ENCODE measurements around the gene AQP1.

The AQP1 gene

DNA sequence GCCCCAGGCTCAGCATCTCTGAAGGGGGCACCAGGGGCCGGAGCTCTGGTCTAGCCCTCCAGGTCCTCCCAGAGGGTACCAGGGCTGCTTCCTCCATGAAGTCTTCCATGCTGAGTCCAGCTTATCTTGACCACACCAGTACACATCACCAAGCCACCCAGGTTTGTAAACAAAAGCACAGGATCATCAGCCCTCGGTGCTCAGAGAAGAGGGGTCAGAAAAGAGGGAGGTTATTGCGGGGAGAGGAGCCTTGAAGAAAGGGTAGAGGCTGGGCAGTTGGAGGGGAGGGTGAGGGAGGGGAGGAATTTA is 23.9 kb downstream of the AQP1 start:
- Mint-ChIP-seq H3K27ac (no peak overlapping the region), H3K9me3 (no peaks in the 10 kb centered on the region), H3K36me3 (ENCODE audit: low read depth) (no peaks in the 10 kb centered on the region), H3K27me3 (ENCODE audit: low read depth) (peaks cover 24% of the 10 kb centered on the region), H3K4me1 (peaks cover 28% of the 10 kb centered on the region), H3K4me3 (no peak overlapping the region)
- TF ChIP-seq, protein P1, sequence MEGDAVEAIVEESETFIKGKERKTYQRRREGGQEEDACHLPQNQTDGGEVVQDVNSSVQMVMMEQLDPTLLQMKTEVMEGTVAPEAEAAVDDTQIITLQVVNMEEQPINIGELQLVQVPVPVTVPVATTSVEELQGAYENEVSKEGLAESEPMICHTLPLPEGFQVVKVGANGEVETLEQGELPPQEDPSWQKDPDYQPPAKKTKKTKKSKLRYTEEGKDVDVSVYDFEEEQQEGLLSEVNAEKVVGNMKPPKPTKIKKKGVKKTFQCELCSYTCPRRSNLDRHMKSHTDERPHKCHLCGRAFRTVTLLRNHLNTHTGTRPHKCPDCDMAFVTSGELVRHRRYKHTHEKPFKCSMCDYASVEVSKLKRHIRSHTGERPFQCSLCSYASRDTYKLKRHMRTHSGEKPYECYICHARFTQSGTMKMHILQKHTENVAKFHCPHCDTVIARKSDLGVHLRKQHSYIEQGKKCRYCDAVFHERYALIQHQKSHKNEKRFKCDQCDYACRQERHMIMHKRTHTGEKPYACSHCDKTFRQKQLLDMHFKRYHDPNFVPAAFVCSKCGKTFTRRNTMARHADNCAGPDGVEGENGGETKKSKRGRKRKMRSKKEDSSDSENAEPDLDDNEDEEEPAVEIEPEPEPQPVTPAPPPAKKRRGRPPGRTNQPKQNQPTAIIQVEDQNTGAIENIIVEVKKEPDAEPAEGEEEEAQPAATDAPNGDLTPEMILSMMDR (IDR thresholded peaks at IDR 0.05; ENCODE audit: unreplicated experiment in 3 of 3) = no peak

DNA sequence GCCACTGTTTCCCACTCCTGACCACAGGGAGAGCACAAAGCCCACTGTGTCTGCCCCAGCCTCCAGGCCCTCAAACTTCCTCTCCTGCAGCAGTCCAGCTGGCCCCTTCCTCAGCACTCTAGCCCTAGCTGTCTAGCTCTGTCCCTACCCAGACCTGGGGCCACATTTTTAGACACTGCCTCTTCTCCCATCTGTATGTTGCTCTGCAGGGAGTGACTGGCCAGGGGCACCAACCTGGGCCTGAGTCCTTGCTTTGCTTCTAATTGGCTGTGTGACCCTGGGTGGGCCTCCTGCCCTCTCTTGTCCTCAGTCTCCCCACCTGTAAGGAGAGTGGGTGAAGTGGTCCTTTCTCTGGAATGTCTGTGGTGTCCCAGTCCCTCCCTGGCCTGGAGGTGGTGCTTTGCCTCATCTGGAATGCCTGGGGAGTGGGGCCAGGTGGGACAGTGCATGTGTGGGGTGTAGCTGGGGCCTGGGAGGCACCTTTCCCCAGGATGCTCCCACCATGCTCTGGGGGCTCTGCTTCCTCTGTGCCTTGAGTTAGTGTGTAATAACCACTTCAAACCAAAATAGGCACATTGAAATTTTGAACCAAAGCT is 25.1 kb downstream of the AQP1 start:
- peak overlapping the region; percentile 27 to 90 (median 45) for H3K27ac Mint-ChIP-seq
- TF ChIP-seq, protein P1 (IDR thresholded peaks at IDR 0.05; ENCODE audit: unreplicated experiment in 3 of 3) = no peak
- peaks cover 31% of the 10 kb centered on the region for H3K27me3 Mint-ChIP-seq (ENCODE audit: low read depth)
- H3K9me3 Mint-ChIP-seq = no peaks in the 10 kb centered on the region
- no peaks in the 10 kb centered on the region for H3K36me3 Mint-ChIP-seq (ENCODE audit: low read depth)
- no peak overlapping the region for H3K4me3 Mint-ChIP-seq
- peaks cover 16% of the 10 kb centered on the region for H3K4me1 Mint-ChIP-seq

DNA sequence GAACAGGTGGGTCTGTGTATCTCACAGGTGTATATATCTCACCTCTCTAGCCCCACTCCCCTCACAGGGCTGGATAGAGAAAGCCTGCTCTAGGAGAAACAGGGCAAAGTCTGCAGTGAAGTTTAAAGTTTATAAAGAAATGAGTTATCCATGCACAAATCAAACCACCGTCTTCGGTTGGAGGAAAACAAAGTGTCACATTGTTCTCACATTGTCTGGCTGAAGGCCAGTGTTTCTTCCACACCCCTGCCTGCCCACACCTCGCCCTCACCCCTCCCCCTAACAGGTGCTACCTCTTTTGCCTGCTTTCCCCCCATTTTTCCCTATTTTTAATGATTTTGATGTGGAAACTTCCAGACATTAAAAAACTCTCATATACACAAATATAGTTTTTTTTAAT is 25.8 kb downstream of the AQP1 start:
- H3K4me3 Mint-ChIP-seq = no peak overlapping the region
- H3K27ac Mint-ChIP-seq = peak overlapping the region; percentile 27 to 90 (median 63)
- peaks cover 37% of the 10 kb centered on the region for H3K27me3 Mint-ChIP-seq (ENCODE audit: low read depth)
- peaks cover 9% of the 10 kb centered on the region for H3K4me1 Mint-ChIP-seq
- H3K36me3 Mint-ChIP-seq (ENCODE audit: low read depth) = no peaks in the 10 kb centered on the region
- H3K9me3 Mint-ChIP-seq = no peaks in the 10 kb centered on the region
- TF ChIP-seq, protein P1 (IDR thresholded peaks at IDR 0.05; ENCODE audit: unreplicated experiment in 3 of 3) = no peak

DNA sequence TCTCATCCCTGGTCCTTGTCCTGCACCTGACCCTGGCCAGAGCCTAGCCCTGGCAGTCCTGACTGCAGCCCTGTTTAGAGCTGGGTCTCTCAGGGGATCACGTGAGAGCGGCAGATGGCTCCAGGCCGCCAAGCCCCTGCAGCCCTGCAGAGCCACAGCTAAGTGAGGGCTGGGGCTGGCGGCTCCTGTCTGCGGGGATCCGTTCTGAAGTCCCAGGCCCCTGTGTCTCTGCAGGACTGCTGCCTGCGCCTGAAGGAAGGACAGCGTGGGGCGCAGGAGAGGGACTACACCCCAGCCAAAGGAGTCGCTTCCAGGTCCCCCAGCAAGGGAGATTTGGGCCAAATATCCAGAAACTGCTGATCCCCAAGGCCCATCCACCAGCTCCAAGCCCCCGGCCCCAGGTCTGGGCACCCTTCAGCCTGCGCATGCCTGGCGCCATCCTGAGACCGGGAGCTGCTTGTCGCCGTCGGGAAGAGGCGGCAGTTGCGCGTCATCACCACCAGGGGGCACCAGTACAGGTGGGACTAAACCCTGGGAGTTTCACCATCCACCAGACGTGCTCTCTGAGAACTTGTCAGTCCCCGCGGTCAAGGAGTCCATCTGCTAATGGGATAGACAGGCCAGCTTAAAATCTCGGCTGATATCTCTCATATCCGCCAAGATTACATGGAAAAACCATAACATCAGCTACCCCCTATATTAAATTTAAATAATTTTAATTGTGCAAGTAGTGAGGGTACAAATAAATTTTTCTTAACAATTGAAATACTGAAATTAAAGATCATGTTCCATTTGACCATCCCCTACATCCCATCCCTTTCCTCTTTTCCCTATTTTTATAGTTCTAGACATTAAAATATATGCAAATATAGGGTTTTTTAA is 27.0 kb downstream of the AQP1 start:
- peaks cover 6% of the 10 kb centered on the region for H3K4me1 Mint-ChIP-seq
- H3K27ac Mint-ChIP-seq = peak overlapping the region in 1 of 3 experiments; percentile 68
- no peaks in the 10 kb centered on the region for H3K9me3 Mint-ChIP-seq
- no peaks in the 10 kb centered on the region for H3K36me3 Mint-ChIP-seq (ENCODE audit: low read depth)
- TF ChIP-seq, protein P1 (IDR thresholded peaks at IDR 0.05; ENCODE audit: unreplicated experiment in 3 of 3) = peak; percentile 98 to 99 (median 99)
- H3K4me3 Mint-ChIP-seq = peak overlapping the region in 1 of 3 experiments; percentile 46
- peaks cover 43% of the 10 kb centered on the region for H3K27me3 Mint-ChIP-seq (ENCODE audit: low read depth)

DNA sequence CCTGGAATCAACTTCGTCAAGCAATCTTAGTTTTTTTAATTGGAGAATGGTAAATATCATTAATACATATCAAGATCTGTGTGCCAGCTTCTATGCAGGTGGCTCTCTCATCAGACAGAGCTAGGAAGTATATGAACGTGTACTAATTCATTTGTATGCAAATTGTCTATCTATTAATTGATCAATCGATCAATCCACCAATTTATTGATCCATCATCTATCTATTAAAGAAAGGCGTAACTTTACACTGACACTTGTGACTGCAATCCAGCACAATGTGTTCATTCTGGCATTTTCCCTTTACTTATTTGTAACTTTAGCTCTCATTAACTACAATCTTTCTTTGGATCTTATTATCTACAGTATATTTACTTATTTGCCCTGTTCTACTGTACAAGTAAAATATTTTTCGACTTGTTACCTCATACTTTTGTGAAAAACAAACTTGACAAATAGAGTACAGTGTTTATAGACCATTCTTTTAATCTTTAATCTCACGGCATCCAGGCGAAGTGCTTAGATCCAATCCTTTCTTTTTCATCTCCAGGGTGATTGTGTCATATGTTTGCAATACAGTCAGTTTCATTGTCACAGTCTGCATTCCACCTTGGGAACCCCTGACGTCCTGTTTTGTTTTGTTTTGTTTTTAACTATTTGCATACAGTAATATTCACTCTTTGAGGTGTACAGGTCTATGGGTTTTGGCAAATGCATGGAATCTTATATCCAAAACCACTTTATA is 30.1 kb downstream of the AQP1 start:
- H3K27ac Mint-ChIP-seq = no peak overlapping the region
- no peaks in the 10 kb centered on the region for H3K4me1 Mint-ChIP-seq
- no peak overlapping the region for H3K4me3 Mint-ChIP-seq
- H3K27me3 Mint-ChIP-seq (ENCODE audit: low read depth) = peaks cover 36% of the 10 kb centered on the region
- TF ChIP-seq, protein P1 (IDR thresholded peaks at IDR 0.05; ENCODE audit: unreplicated experiment in 3 of 3) = no peak
- H3K36me3 Mint-ChIP-seq (ENCODE audit: low read depth) = no peaks in the 10 kb centered on the region
- H3K9me3 Mint-ChIP-seq = peaks cover 10% of the 10 kb centered on the region
